H1 (cell line): ENCODE results near the gene DEPDC4. TPM values are rescaled to one million over a fixed set of nuclear protein-coding genes. Genes with fewer than 3 reads are reported as not detected.

ENCODE experiments used
- CTCF ChIA-PET: fragments of 300-600 bp; sonication (Branson Sonifier 250); formaldehyde crosslinking; loops from one replicate; lab custom pipeline; 2021; ENCODE audit not compliant: partially characterized antibody; lab: Charles Lee
- POLR2A ChIA-PET: fragments of 300-600 bp; sonication (Branson Sonifier 250); formaldehyde crosslinking; loops from one replicate; lab custom pipeline; 2021; ENCODE audit warnings: inconsistent platforms; ENCODE audit not compliant: partially characterized antibody; lab: Charles Lee
- DNase-seq, 2 experiments: peaks; one replicate each; pipeline versions ENCODE4 v3.0.0 to v3.0.0-alpha.2; 2010 to 2022; ENCODE audit warnings: low spot score in 2 of 2, low read depth in 1 of 2, mixed read lengths in 1 of 2
- FAIRE-seq: peaks from 2 replicates; lab custom pipeline; 2011; peaks lifted over from hg19 to GRCh38; lab: Jason Lieb, UNC
- H2AFZ ChIP-seq: 2 replicates; pipeline ENCODE4 v1.8.1; 2012; ENCODE audit warnings: low read length, inconsistent platforms
- H2AK5ac ChIP-seq: 2 replicates; pipeline ENCODE4 v1.6.1; 2013; ENCODE audit warnings: low read depth, low read length
- H2BK120ac ChIP-seq: replicated peaks from 2 replicates; pipeline ENCODE3; 2013; ENCODE audit warnings: low read depth, low read length, inconsistent platforms
- H2BK12ac ChIP-seq: 2 replicates; pipeline ENCODE4 v1.6.1; 2013; ENCODE audit warnings: low read depth, low read length
- H2BK15ac ChIP-seq: 2 replicates; pipeline ENCODE4 v1.6.1; 2013; ENCODE audit warnings: low read length
- H2BK20ac ChIP-seq: 2 replicates; pipeline ENCODE4 v1.6.1; 2013; ENCODE audit warnings: low read length
- H2BK5ac ChIP-seq: 2 replicates; pipeline ENCODE4 v1.6.1; 2013; ENCODE audit warnings: low read depth, low read length
- H3K14ac ChIP-seq: 2 replicates; pipeline ENCODE4 v1.6.1; 2013; ENCODE audit warnings: inconsistent platforms; ENCODE audit not compliant: insufficient read length
- H3K18ac ChIP-seq: 2 replicates; pipeline ENCODE4 v1.6.1; 2013; ENCODE audit warnings: low read length; ENCODE audit errors: extremely low read depth
- H3K23ac ChIP-seq: 2 replicates; pipeline ENCODE4 v1.6.1; 2013; ENCODE audit warnings: inconsistent platforms; ENCODE audit not compliant: insufficient read length
- H3K23me2 ChIP-seq: 2 replicates; pipeline ENCODE4 v1.6.1; 2013; ENCODE audit warnings: low read depth, low read length
- H3K27ac ChIP-seq: 2 replicates; pipeline ENCODE4 v1.6.1; 2011; ENCODE audit warnings: low read depth, low read length, inconsistent platforms
- H3K27me3 ChIP-seq, 4 experiments: replicated peaks in 1 of 4; 1 replicate in 1 of 4; 2 replicates in 3 of 4; pipeline versions ENCODE4 v1.6.1 to v1.8.1; 2011 to 2013; ENCODE audit warnings: low read length in 3 of 4, mild to moderate bottlenecking in 3 of 4, inconsistent platforms in 2 of 4, mixed read lengths in 2 of 4, moderate library complexity in 1 of 4; ENCODE audit not compliant: control insufficient read depth in 3 of 4, insufficient read depth in 3 of 4; ENCODE audit errors: extremely low read depth in 1 of 4
- H3K36me3 ChIP-seq, 4 experiments: 2 replicates each; pipeline versions ENCODE4 v1.6.1 to v1.8.1; 2011 to 2013; ENCODE audit warnings: mild to moderate bottlenecking in 4 of 4, low read length in 3 of 4, moderate library complexity in 2 of 4, control low read depth in 1 of 4, inconsistent platforms in 1 of 4; ENCODE audit not compliant: insufficient read depth in 4 of 4, control insufficient read depth in 2 of 4
- H3K4ac ChIP-seq: replicated peaks from 2 replicates; pipeline ENCODE3; 2013; ENCODE audit warnings: low read length, low read depth, mixed read lengths, inconsistent platforms; ENCODE audit not compliant: insufficient read length
- H3K4me1 ChIP-seq, 4 experiments: replicated peaks in 1 of 4; 1 replicate in 1 of 4; 2 replicates in 3 of 4; pipeline versions ENCODE4 v1.6.1 to v1.8.1; 2011 to 2013; ENCODE audit warnings: low read length in 3 of 4, inconsistent platforms in 2 of 4, mixed read lengths in 1 of 4; ENCODE audit not compliant: insufficient read depth in 4 of 4, control insufficient read depth in 3 of 4
- H3K4me2 ChIP-seq, 2 experiments: 2 replicates each; pipeline versions ENCODE4 v1.6.1 to v1.8.1; 2011 to 2013; ENCODE audit warnings: low read depth in 2 of 2, low read length in 2 of 2, control low read depth in 1 of 2, inconsistent platforms in 1 of 2, mild to moderate bottlenecking in 1 of 2; ENCODE audit not compliant: insufficient read depth in 1 of 2
- H3K4me3 ChIP-seq, 4 experiments: fragments of 200-600, 300-600 bp in 1 of 4; sonication (generic), shearing (Covaris generic), sonication (Bioruptor Twin) in 1 of 4; 2 replicates each; pipeline versions ENCODE4 v1.5.1 to v1.8.1; 2011 to 2016; ENCODE audit warnings: low read length in 4 of 4, low read depth in 3 of 4, control low read depth in 2 of 4, inconsistent platforms in 2 of 4, mild to moderate bottlenecking in 2 of 4, mixed read lengths in 1 of 4, moderate library complexity in 1 of 4; ENCODE audit not compliant: insufficient read depth in 2 of 4; ENCODE audit errors: extremely low read depth in 1 of 4
- H3K56ac ChIP-seq: replicated peaks from 2 replicates; pipeline ENCODE3; 2013; ENCODE audit warnings: low read depth, mild to moderate bottlenecking, mixed read lengths, low read length, inconsistent platforms; ENCODE audit not compliant: insufficient read length
- H3K79me1 ChIP-seq: 2 replicates; pipeline ENCODE4 v1.6.1; 2013; ENCODE audit warnings: low read depth, low read length, control low read depth
- H3K79me2 ChIP-seq, 2 experiments: 2 replicates each; pipeline versions ENCODE4 v1.6.1 to v1.8.1; 2012 to 2013; ENCODE audit warnings: low read length in 2 of 2, mild to moderate bottlenecking in 2 of 2, inconsistent platforms in 1 of 2; ENCODE audit not compliant: insufficient read depth in 2 of 2, control insufficient read depth in 1 of 2
- H3K9ac ChIP-seq, 4 experiments: replicated peaks in 1 of 4; 1 replicate in 1 of 4; 2 replicates in 3 of 4; pipeline versions ENCODE4 v1.6.1 to v1.8.1; 2011 to 2013; ENCODE audit warnings: low read depth in 3 of 4, low read length in 3 of 4, control low read depth in 2 of 4, mild to moderate bottlenecking in 2 of 4, moderate library complexity in 2 of 4, inconsistent platforms in 1 of 4; ENCODE audit errors: extremely low read depth in 1 of 4
- H3K9me3 ChIP-seq, 2 experiments: 2 replicates each; pipeline versions ENCODE4 v1.6.1 to v1.8.1; 2012 to 2013; ENCODE audit warnings: mild to moderate bottlenecking in 2 of 2, moderate library complexity in 2 of 2, control low read depth in 1 of 2, inconsistent platforms in 1 of 2, low read depth in 1 of 2, low read length in 1 of 2, mixed read lengths in 1 of 2; ENCODE audit not compliant: insufficient read depth in 2 of 2
- H4K20me1 ChIP-seq, 2 experiments: replicated peaks in 1 of 2; 2 replicates each; pipeline versions ENCODE3 to v1.8.1; 2011 to 2013; ENCODE audit warnings: inconsistent platforms in 2 of 2, low read length in 2 of 2, mild to moderate bottlenecking in 1 of 2; ENCODE audit not compliant: insufficient read depth in 2 of 2, control insufficient read depth in 1 of 2
- H4K5ac ChIP-seq: 2 replicates; pipeline ENCODE4 v1.6.1; 2013; ENCODE audit warnings: low read length, low read depth, mixed read lengths, inconsistent platforms; ENCODE audit not compliant: insufficient read length
- H4K8ac ChIP-seq: 2 replicates; pipeline ENCODE4 v1.8.0; 2013; ENCODE audit warnings: mild to moderate bottlenecking, moderate library complexity, low read length, inconsistent platforms; ENCODE audit not compliant: insufficient read depth; ENCODE audit errors: extremely low read depth
- H4K91ac ChIP-seq: replicated peaks from 2 replicates; pipeline ENCODE3; 2013; ENCODE audit warnings: low read length, mixed read lengths, inconsistent platforms; ENCODE audit not compliant: insufficient read length
- CHD2 ChIP-seq: IDR thresholded peaks from 2 replicates; pipeline ENCODE4 v1.6.1; 2012; ENCODE audit warnings: low read length, improper control_type of control experiment
- HDAC2 ChIP-seq, 2 experiments: fragments of 300-600 bp in 1 of 2; sonication (generic) in 1 of 2; IDR thresholded peaks; 2 replicates each; pipeline ENCODE4 v1.6.1; 2011 to 2012; ENCODE audit warnings: low read depth in 2 of 2, low read length in 2 of 2, mild to moderate bottlenecking in 2 of 2, moderate library complexity in 2 of 2, borderline replicate concordance in 1 of 2, inconsistent platforms in 1 of 2
- KDM1A ChIP-seq: fragments of 200-600, 300-600 bp; sonication (generic); IDR thresholded peaks from 2 replicates; pipeline ENCODE4 v1.7.1; 2016; ENCODE audit warnings: mild to moderate bottlenecking, low read length, borderline replicate concordance
- MAFK ChIP-seq: IDR thresholded peaks from 2 replicates; pipeline ENCODE4 v1.6.1; 2012; ENCODE audit warnings: low read depth, mild to moderate bottlenecking, improper control_type of control experiment, low read length
- POLR2A ChIP-seq, 2 experiments: IDR thresholded peaks; 1 replicate in 1 of 2; 2 replicates in 1 of 2; pipeline ENCODE4 v1.6.1; 2011; ENCODE audit warnings: low read depth in 2 of 2, low read length in 2 of 2, mild to moderate bottlenecking in 2 of 2; ENCODE audit errors: control extremely low read depth in 1 of 2
- SP2 ChIP-seq: IDR thresholded peaks from 2 replicates; pipeline ENCODE4 v1.6.1; 2012; ENCODE audit warnings: mild to moderate bottlenecking, low read length, inconsistent platforms
- TAF7 ChIP-seq: optimal IDR thresholded peaks from 2 replicates; pipeline ENCODE3; 2011; ENCODE audit warnings: low read depth, mild to moderate bottlenecking, inconsistent platforms, low read length, moderate library complexity, borderline replicate concordance
- YY1 ChIP-seq: IDR thresholded peaks from 2 replicates; pipeline ENCODE4 v1.6.1; 2011; ENCODE audit warnings: low read depth, mild to moderate bottlenecking, low read length
- WGBS, 2 experiments: shearing (Covaris generic) in 1 of 2; methylation state at CpG; one replicate each; pipeline versions ENCODE4 v1.1.6 to v1.1.7; 2013 to 2015; ENCODE audit warnings: low lambda C conversion rate in 2 of 2, mixed read lengths in 2 of 2, inconsistent platforms in 1 of 2, low coverage in 1 of 2, missing lambda C conversion rate in 1 of 2; ENCODE audit not compliant: insufficient replicate concordance in 2 of 2, insufficient coverage in 1 of 2, insufficient read length in 1 of 2; ENCODE audit errors: extremely low coverage in 1 of 2, missing lambda C conversion rate in 1 of 2; 5-methylcytosine and 5-hydroxymethylcytosine counted together
- polyA plus RNA-seq, 7 experiments: library from polyadenylated mRNA; depleted of rRNA in 3 of 7; stranded (reverse) in 5 of 7; unstranded in 2 of 7; fragments of >200 nt in 5 of 7; fragments of 200-250 nt in 2 of 7; gene quantifications; 1 replicate in 5 of 7; 2 replicates in 1 of 7; 4 replicates in 1 of 7; pipeline versions ENCODE4 v1.2.1 to v1.2.3, GENCODE V29; 2011 to 2013; ENCODE audit warnings: missing spikeins in 2 of 7, mixed read lengths in 2 of 7
- total RNA-seq: library from RNA; stranded (reverse); fragmentation: NEBNext Ultra II Directional; extraction: Animal tissue kit (Norgen Biotek cat#: 25700); gene quantifications from 2 replicates; pipeline ENCODE4 v1.2.1, GENCODE V29; 2021

DEPDC4 gene
- total and polyA plus RNA-seq, 2 of the 8 experiments (the other 6 are each of a cell fraction or from before 2014, with no cell fraction given): 0.80 to 3.8 TPM

DNA sequence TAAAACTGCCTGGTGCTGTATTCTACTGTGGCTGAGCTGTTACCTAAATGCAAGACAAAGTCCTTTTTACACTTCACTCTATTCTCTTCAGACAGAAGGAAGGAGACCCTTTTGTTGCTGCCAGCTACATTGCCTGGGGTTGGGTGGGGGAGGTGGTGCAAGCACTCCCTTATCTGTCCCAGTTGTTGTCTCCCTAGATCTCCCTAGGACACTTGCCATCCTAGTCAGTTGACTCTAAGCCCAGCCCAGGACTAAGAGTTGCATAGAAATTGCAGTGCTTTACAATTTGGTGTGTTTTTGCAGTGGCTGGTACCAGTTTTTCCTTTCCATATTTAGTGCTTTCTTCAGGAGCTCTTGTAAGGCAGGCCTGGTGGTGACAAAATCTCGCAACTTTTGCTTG lies 35.2 kb upstream of the DEPDC4 start:
- no peak overlapping the region for H4K5ac ChIP-seq
- H3K79me1 ChIP-seq: peaks cover 5% of the 10 kb centered on the region; the same call in 1 of the 2 replicates
- no peak overlapping the region for H3K4me2 ChIP-seq
- FAIRE-seq (no peak), DNase-seq (no peak)
- no peaks in the 10 kb centered on the region for H4K20me1 ChIP-seq
- no peak overlapping the region for H3K23ac ChIP-seq
- H2AFZ ChIP-seq: no peak overlapping the region
- no peak overlapping the region for H3K14ac ChIP-seq
- H2BK120ac ChIP-seq: no peak overlapping the region
- no peak overlapping the region for H2AK5ac ChIP-seq
- H2BK12ac ChIP-seq: no peak overlapping the region
- 100% methylated on average over 1 of the region's 1 CpG; no CpG with 5 or more reads in 1 of the 2 experiments for WGBS, 2 experiments
- H3K27me3 ChIP-seq: no peaks in the 10 kb centered on the region
- H3K79me2 ChIP-seq: 0 out of 4 replicates have a peak, but pooled peaks cover 0 to 2% of the 10 kb centered on the region in 2 experiments
- no peak overlapping the region for H2BK20ac ChIP-seq
- no peaks in the 10 kb centered on the region for H3K4me1 ChIP-seq
- no peak overlapping the region for H4K8ac ChIP-seq
- ChIA-PET CTCF (no interaction called here), POLR2A (no interaction called here)
- no peaks in the 10 kb centered on the region for H3K23me2 ChIP-seq
- no peak overlapping the region for H3K4me3 ChIP-seq
- H3K18ac ChIP-seq: no peak overlapping the region
- peaks cover 0 to 4% of the 10 kb centered on the region in 2 experiments; a peak in 1 of 4 replicates for H3K9me3 ChIP-seq
- no peak overlapping the region for H2BK15ac ChIP-seq
- no peak overlapping the region for H2BK5ac ChIP-seq
- TF ChIP-seq TAF7 (no peak), KDM1A (no peak), HDAC2 (IDR thresholded peaks at IDR 0.05; ENCODE audit: borderline replicate concordance in 1 of 2, low read depth in 2 of 2, low read length in 2 of 2) (no peak), MAFK (no peak), CHD2 (no peak), SP2 (no peak), YY1 (no peak), POLR2A (IDR thresholded peaks at IDR 0.05; ENCODE audit: control extremely low read depth in 1 of 2, low read depth in 2 of 2, low read length in 2 of 2) (no peak)
- H3K4ac ChIP-seq: no peak overlapping the region
- H3K27ac ChIP-seq: no peak overlapping the region
- peaks cover 0 to 28% (median 10%) of the 10 kb centered on the region in 4 experiments; a peak in 3 of 8 replicates for H3K36me3 ChIP-seq
- no peak overlapping the region for H3K9ac ChIP-seq
- H4K91ac ChIP-seq: no peak overlapping the region
- no peak overlapping the region for H3K56ac ChIP-seq
